Neural progenitor cell (in vitro differentiated cells): ENCODE results near the gene CDH13.

Source experiments
- EZH2 ChIP-seq: fragments of 200-600 bp; sonication (generic); IDR thresholded peaks from 2 replicates; pipeline ENCODE4 v1.6.1; 2017; ENCODE audit warnings: antibody characterized with exemption, mild to moderate bottlenecking, moderate library complexity
- EZH2phosphoT487 ChIP-seq: fragments of 200-600 bp; sonication (generic); IDR thresholded peaks from 2 replicates; pipeline ENCODE4 v1.6.1; 2017; ENCODE audit warnings: antibody characterized with exemption
- TF ChIP-seq, protein P1 (sequence below): fragments of 200-600 bp; sonication (generic); IDR thresholded peaks from 2 replicates; pipeline ENCODE4 v1.5.1; 2017; ENCODE audit warnings: antibody characterized with exemption, mild to moderate bottlenecking

GRCh38 chr16:82631701-82632685 lies 5.2 kb downstream of the CDH13 start:
- TF ChIP-seq, protein P1, sequence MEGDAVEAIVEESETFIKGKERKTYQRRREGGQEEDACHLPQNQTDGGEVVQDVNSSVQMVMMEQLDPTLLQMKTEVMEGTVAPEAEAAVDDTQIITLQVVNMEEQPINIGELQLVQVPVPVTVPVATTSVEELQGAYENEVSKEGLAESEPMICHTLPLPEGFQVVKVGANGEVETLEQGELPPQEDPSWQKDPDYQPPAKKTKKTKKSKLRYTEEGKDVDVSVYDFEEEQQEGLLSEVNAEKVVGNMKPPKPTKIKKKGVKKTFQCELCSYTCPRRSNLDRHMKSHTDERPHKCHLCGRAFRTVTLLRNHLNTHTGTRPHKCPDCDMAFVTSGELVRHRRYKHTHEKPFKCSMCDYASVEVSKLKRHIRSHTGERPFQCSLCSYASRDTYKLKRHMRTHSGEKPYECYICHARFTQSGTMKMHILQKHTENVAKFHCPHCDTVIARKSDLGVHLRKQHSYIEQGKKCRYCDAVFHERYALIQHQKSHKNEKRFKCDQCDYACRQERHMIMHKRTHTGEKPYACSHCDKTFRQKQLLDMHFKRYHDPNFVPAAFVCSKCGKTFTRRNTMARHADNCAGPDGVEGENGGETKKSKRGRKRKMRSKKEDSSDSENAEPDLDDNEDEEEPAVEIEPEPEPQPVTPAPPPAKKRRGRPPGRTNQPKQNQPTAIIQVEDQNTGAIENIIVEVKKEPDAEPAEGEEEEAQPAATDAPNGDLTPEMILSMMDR = peak; percentile 42
- TF ChIP-seq EZH2 (no peak), EZH2phosphoT487 (no peak)
